Measurements from ENCODE around the gene MAN1A1.

- TF ChIP-seq CTCF (conservative IDR thresholded peaks at IDR 0.05; ENCODE audit: low read depth, low read length), result no peak
- no peak for TF ChIP-seq EZH2 (IDR thresholded peaks at IDR 0.05; ENCODE audit: borderline replicate concordance, low read depth, low read length, poor library complexity, severe bottlenecking)
These were observed 21.3 kb downstream of the MAN1A1 start for GRCh38 chr6:119328254-119328653.

All from A673 (cell line).